GM12891 (cell line): ENCODE results near the gene SLCO2B1.

ENCODE experiments used
- DNase-seq: peaks from one replicate; pipeline ENCODE4 v3.0.0; 2011; ENCODE audit warnings: low spot score; ENCODE audit not compliant: insufficient read length
- FAIRE-seq: peaks from 2 replicates; lab custom pipeline; 2011; peaks lifted over from hg19 to GRCh38; lab: Jason Lieb, UNC
- PAX5 ChIP-seq: IDR thresholded peaks from 2 replicates; pipeline ENCODE4 v1.6.1; 2011; ENCODE audit warnings: low read length, moderate library complexity, mild to moderate bottlenecking; ENCODE audit not compliant: insufficient read depth, severe bottlenecking
- POLR2A ChIP-seq: IDR thresholded peaks from 2 replicates; pipeline ENCODE4 v1.6.1; 2011; ENCODE audit warnings: low read depth, low read length, control low read depth
- POLR2AphosphoS5 ChIP-seq: IDR thresholded peaks from 2 replicates; pipeline ENCODE4 v1.6.1; 2011; ENCODE audit warnings: low read depth, low read length, control low read depth
- POU2F2 ChIP-seq: IDR thresholded peaks from 2 replicates; pipeline ENCODE4 v1.6.1; 2011; ENCODE audit warnings: low read depth, mild to moderate bottlenecking, control low read depth, low read length, moderate library complexity
- SPI1 ChIP-seq: IDR thresholded peaks from 2 replicates; pipeline ENCODE4 v1.6.1; 2011; ENCODE audit warnings: low read depth, low read length, control low read depth
- TAF1 ChIP-seq: IDR thresholded peaks from 2 replicates; pipeline ENCODE4 v1.6.1; 2011; ENCODE audit warnings: low read depth, low read length, control low read depth

SLCO2B1 gene

GRCh38 chr11:75161506-75162095 lies 10.7 kb downstream of the SLCO2B1 start:
- no peak for FAIRE-seq
- no peak for TF ChIP-seq POU2F2

DNA sequence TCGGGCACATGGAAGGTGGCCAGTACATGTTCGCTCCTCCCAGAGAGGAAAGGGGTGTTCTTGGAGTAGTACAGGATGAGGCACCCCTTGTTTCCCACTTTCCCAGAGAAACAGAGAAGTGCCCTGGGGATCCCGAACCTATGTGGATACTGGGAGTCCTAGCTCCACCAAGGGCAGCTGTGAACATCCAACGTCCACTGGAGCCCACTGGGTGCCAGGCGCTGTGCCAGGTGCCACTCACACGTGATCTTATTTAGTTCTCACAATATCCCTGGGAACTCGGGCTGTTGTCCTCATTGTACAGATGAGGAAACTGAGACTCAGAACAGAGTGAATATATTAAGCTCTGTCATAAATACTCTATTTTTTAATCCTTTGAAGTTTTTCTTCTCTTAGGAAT lies 12.0 kb downstream of the SLCO2B1 start:
- no peak for DNase-seq
- no peak for TF ChIP-seq TAF1
- TF ChIP-seq POU2F2 = no peak
- no peak for TF ChIP-seq POLR2AphosphoS5
- no peak for TF ChIP-seq SPI1
- no peak for TF ChIP-seq PAX5
- no peak for TF ChIP-seq POLR2A
- FAIRE-seq = no peak

More at GRCh38 chr11:75161506-75162095, 10.7 kb downstream of the SLCO2B1 start:
- DNase-seq = no peak

DNA sequence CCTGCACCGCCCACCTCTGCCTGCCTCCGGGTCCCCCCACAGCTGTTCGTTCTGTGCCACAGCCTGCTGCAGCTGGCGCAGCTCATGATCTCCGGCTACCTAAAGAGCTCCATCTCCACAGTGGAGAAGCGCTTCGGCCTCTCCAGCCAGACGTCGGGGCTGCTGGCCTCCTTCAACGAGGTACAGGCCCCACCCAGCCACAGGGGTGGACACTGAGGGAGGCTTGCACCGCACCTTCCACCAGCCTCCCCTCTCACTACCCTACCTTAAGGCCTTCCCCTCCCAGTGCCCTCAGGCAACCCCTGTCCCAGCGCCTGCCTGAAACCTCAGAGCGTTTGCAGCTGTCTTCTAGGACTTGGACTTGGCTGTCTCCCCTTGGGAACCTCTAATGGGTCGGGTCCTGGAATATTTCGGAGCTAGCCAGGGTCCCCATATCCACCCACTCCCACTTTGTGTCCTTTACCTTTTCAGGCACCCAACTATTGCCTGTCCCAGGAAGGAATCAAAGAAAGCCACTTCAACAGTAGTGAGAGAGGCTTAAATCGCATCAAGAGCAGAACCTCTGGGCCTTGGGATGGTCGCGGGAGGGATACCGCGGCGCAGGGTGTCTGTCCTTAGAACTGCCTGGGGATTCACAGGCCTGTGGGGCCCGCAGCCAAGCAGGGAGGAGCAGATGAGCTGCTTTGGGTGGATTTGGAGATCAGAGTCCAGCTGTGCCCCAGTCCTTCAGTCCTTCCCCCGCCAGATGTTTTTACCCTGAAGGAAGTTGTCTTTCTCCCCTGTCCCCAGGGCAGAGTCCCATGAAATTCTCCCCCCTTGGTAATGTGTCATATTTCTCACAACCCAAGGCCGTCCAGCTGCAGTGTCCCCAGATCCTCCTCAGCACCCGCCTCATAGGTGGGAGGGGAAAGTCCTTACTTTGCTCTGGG lies 13.3 kb downstream of the SLCO2B1 start:
- DNase-seq (no peak), FAIRE-seq (no peak)
- TF ChIP-seq PAX5 = no peak
- TF ChIP-seq POU2F2 = no peak
- TF ChIP-seq POLR2A = no peak
- TF ChIP-seq TAF1 = no peak

DNA sequence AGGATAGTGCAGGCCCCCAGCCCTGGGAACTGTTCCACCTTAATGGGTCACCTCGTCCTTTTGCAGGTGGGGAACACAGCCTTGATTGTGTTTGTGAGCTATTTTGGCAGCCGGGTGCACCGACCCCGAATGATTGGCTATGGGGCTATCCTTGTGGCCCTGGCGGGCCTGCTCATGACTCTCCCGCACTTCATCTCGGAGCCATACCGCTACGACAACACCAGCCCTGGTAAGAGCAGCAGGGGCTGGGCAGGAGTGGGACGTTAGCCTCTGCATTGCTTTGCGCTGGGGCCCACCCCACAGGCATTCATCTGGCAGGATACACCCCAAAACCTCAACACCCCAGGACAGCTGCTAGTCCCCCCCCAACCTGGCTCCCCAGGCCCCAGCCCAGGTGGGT lies 14.8 kb downstream of the SLCO2B1 start:
- FAIRE-seq = no peak
- TF ChIP-seq POU2F2 = no peak
- no peak for TF ChIP-seq TAF1
- no peak for TF ChIP-seq PAX5
- no peak for TF ChIP-seq SPI1
- no peak for TF ChIP-seq POLR2AphosphoS5
- TF ChIP-seq POLR2A = no peak

GRCh38 chr11:75166791-75167190 lies 15.9 kb downstream of the SLCO2B1 start:
- FAIRE-seq = no peak
- TF ChIP-seq POLR2AphosphoS5 (no peak), POU2F2 (no peak), SPI1 (no peak), PAX5 (no peak), TAF1 (no peak), POLR2A (no peak)
- no peak for DNase-seq

More for the DNA sequence above, 14.8 kb downstream of the SLCO2B1 start:
- DNase-seq = no peak

- no peak for DNase-seq
- TF ChIP-seq POU2F2 (no peak), TAF1 (no peak), POLR2AphosphoS5 (no peak), PAX5 (no peak), SPI1 (no peak), POLR2A (no peak)
- no peak for FAIRE-seq
Measured at GRCh38 chr11:75167617-75168016, 16.7 kb downstream of the SLCO2B1 start.

DNA sequence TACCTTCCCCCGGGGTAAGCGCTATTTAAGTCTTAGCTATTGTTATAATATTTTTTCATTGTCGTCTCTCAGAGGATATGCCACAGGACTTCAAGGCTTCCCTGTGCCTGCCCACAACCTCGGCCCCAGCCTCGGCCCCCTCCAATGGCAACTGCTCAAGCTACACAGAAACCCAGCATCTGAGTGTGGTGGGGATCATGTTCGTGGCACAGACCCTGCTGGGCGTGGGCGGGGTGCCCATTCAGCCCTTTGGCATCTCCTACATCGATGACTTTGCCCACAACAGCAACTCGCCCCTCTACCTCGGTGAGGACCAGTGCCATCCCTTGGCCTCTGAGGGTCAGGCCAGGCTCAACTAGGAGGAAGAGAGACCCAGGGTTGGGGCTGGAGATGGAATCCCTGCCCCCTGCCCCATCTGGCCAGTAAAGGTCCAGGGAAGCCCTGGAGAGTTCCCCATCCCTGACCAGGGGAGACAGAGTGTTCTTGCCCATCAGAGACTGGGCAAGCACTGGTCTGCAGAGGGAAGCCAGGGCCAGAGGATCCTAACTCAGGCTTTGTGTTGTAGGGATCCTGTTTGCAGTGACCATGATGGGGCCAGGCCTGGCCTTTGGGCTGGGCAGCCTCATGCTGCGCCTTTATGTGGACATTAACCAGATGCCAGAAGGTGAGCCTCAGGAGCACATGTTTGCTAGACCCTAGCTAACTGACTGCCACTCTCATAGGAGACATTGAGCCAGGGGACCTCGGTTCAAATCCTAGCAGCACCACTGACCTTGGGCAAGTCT lies 18.4 kb downstream of the SLCO2B1 start:
- no peak for FAIRE-seq
- DNase-seq = no peak
- TF ChIP-seq TAF1 (no peak), POLR2A (no peak), PAX5 (no peak), POU2F2 (no peak), SPI1 (no peak), POLR2AphosphoS5 (no peak)

DNA sequence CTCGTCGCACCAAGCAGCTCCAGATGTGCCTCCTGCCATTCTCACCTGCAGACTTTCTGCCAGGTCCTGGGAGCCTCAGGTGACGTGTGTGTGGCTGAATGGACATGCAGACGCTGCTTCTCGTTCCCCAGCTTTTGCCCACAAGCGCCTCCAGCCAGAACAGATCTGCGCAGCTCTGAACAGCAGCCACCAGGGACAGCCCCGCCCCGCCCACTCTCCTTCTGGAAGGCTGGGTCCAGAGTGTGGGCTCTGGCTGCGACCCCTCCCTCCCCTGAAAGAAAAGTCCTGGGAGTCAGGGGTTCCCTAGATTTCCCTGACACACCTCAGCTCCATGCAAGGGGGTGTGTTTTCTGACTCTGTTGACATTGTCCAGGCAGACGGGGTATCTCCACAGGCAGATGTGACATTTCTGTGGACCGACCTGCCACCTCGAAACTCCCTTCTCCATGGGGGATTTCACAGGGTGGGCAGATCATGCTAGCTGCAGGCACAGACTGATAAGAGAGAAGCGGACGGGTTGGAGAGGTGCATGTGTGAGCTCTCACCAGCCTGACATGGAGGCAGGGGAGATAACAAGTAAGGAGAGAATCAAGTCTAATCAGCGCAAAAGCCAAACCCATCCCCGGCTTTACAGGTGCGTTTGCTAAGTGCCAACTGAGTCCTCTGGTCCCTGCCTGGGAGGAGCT lies 19.8 kb downstream of the SLCO2B1 start:
- TF ChIP-seq POU2F2 = no peak
- no peak for TF ChIP-seq TAF1
- TF ChIP-seq POLR2A = no peak
- no peak for TF ChIP-seq POLR2AphosphoS5
- TF ChIP-seq SPI1 = no peak
- TF ChIP-seq PAX5 = no peak
- FAIRE-seq (no peak), DNase-seq (no peak)

GRCh38 chr11:75173336-75173735 lies 22.4 kb downstream of the SLCO2B1 start:
- TF ChIP-seq POLR2A = no peak
- TF ChIP-seq POU2F2 = no peak
- no peak for TF ChIP-seq TAF1
- no peak for TF ChIP-seq POLR2AphosphoS5
- TF ChIP-seq PAX5 = no peak
- no peak for TF ChIP-seq SPI1
- DNase-seq (no peak), FAIRE-seq (no peak)
